Urinary bladder (tissue), 4 donors: ENCODE measurements around the gene SCAPER. TPM values are rescaled to one million over a fixed set of nuclear protein-coding genes. Genes with fewer than 3 reads are reported as not detected.

Source experiments
- DNase-seq: peaks from one replicate; pipeline ENCODE4 v3.0.0-alpha.2; 2015; ENCODE audit errors: extremely low spot score
- H3K27ac ChIP-seq: one replicate; pipeline ENCODE4 v1.5.1; 2013; ENCODE audit warnings: low read depth, mild to moderate bottlenecking, moderate library complexity
- H3K36me3 ChIP-seq: one replicate; pipeline ENCODE4 v1.6.1; 2013; ENCODE audit warnings: mild to moderate bottlenecking, moderate library complexity; ENCODE audit not compliant: insufficient read depth
- H3K4me1 ChIP-seq: one replicate; pipeline ENCODE4 v1.6.1; 2013; ENCODE audit warnings: mild to moderate bottlenecking, moderate library complexity; ENCODE audit not compliant: insufficient read depth
- H3K4me3 ChIP-seq: one replicate; pipeline ENCODE4 v1.5.1; 2013; ENCODE audit warnings: low read depth, low read length
- WGBS: extraction: QIAGEN DNeasy Blood & Tissue Kit; methylation state at CpG from one replicate; pipeline ENCODE4 v1.1.7; 2013; 5-methylcytosine and 5-hydroxymethylcytosine counted together
- polyA plus RNA-seq: library from polyadenylated mRNA; stranded (reverse); fragments of 200-250 nt; gene quantifications from one replicate; pipeline ENCODE4 v1.2.3, GENCODE V29; 2013
- total RNA-seq: library from RNA; depleted of rRNA; stranded (reverse); fragments of >200 nt; gene quantifications from one replicate; pipeline ENCODE4 v1.2.3, GENCODE V29; 2014
- donor health status: healthy with polysubstance abuse.
- donor health status: healthy.

The SCAPER gene
- total and polyA plus RNA-seq, 2 donors = 15.1 to 38.3 TPM

DNA sequence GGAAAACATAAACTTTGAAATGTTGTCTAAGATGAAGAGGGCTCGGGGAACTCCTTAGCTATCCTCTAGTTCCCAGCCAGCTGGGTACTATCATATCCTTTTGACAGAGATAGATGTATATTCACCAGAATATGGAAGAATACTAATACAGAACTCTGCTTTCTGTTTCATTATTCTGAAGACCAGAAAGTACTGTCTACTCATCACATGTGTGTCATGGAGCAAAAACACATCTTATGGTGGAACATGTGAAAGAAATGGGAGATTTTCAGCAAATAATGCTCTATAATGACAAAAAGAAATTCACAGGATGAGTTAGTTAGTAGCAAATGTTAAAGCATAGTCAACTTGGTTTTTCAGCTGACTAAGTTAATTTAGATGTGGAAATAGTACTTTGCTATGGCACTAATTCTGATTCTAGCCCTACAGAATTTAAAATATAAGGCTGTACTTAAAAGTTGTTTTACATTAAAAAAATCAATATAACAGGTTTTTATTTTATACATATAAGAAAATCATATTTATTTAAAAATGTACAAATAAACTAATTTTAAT, 552.0 kb downstream of the SCAPER start:
- DNase-seq = no peak
- H3K4me1 ChIP-seq = no peaks in the 10 kb centered on the region
- no peak overlapping the region for H3K27ac ChIP-seq
- 98% methylated on average over 1 of the region's 1 CpG for WGBS
- no peaks in the 10 kb centered on the region for H3K36me3 ChIP-seq
- H3K4me3 ChIP-seq = no peak overlapping the region

DNA sequence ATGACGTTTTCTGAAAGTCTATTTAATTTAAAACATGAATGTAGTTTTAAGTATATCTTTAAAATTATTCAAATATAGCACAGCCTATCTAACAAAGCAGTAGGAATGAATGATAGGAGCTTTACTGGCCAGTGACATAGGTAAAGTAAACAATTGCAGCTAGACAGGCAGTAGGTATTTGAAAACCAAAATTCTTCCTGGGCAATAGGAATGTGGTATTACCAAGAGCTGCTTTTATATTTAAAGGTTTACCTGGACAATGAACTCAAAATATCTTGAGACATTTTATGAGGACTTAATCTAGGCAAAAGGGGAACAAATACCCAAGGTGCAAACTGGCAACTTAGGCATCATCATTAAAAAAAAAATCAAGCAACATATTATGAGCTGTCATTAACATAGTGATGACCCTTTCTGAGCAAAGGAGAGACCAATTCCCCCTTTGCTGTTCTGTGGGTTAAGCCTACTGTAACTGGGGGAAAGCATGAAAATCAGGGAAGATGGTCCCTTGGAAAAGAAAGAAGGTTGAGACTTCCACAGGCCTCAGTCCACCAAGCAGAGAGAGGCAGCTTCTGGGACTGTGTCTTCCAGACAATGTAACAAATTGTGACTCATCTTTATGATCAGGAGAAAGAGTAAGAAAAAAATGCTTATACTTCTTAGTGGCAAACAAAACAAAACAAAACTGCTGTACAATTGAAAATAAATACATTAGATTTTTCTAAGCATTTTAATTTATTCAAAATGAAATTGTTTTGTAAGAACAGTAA, 555.7 kb downstream of the SCAPER start:
- Histone ChIP-seq H3K36me3 (no peaks in the 10 kb centered on the region), H3K4me1 (no peaks in the 10 kb centered on the region), H3K27ac (no peak overlapping the region), H3K4me3 (no peak overlapping the region)
- WGBS = 94% methylated on average over 1 of the region's 1 CpG
- DNase-seq = no peak

DNA sequence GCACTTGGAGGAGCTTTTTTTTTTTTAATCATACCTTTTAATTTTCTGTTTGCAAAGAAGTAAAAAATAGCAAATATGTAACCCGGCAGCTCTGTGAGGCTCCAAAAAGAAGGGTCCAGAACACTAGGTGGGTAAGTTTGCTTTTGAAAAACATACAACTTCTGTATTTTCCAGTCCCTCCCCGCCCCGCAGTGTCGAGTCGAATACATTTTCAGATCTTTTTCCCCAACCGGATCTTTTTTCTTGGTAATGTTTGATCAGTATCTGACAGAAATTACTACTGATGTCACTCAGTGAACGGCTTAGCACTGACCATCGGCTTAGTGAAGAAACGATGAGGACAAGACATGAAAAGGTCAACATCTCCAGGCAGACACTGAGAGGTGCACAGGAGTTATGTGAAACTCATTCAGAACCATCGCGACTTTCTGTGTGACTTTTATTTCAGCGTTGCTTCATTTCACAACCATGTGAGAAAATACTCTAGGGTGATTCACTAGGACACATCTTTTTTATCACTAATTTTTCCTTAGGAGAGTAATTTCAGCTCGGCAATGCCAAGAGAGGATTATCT, 557.6 kb downstream of the SCAPER start:
- Histone ChIP-seq H3K36me3 (no peaks in the 10 kb centered on the region), H3K4me1 (peaks cover 3% of the 10 kb centered on the region), H3K27ac (no peak overlapping the region), H3K4me3 (peak overlapping the region; percentile 44)
- no peak for DNase-seq
- 83% methylated on average over 13 of the region's 13 CpGs for WGBS

DNA sequence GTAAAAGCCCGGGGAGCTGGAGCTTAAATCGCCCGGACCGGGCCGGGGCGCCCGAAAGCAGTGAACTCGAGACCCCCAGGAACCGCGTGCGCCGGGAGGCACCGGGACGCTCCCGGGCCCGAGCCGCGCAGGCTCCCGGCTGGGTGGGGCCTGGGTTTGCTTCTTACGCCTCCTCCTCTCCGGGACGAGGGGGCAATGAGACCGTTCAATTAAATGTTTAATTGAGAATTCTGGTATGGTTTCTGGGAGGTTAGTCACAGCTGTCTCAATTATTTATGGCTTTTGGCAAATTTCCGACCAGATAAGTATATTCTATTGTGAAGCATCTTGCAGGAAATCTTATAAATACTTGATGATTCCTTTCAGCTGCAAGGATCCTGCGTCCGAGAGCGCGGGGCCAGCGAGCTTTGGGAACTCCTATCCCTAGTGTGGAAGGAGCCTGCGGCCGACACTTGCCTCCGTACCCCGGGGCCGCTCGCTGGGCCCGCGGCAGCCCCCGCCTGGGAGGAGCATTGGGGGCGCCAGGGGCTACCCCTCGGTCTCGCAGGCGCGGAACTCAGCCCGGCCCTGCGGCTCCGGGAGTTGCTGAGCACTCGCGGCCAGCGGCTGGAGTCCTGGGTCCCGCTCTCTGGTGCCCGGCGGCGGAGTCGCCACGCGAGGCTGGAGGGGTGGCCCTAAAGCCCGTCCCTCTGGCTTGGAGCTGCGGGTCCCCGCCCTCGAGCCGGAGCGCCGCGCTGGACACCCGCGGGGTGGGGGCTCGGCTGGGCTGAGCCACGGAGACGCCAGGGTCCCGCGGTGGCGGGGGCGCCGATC, 558.3 kb downstream of the SCAPER start:
- peaks cover 4% of the 10 kb centered on the region for H3K4me1 ChIP-seq
- DNase-seq = no peak
- H3K27ac ChIP-seq = no peak overlapping the region
- no peaks in the 10 kb centered on the region for H3K36me3 ChIP-seq
- peak overlapping the region; percentile 44 for H3K4me3 ChIP-seq
- WGBS = 5% methylated on average over 74 of the region's 74 CpGs

DNA sequence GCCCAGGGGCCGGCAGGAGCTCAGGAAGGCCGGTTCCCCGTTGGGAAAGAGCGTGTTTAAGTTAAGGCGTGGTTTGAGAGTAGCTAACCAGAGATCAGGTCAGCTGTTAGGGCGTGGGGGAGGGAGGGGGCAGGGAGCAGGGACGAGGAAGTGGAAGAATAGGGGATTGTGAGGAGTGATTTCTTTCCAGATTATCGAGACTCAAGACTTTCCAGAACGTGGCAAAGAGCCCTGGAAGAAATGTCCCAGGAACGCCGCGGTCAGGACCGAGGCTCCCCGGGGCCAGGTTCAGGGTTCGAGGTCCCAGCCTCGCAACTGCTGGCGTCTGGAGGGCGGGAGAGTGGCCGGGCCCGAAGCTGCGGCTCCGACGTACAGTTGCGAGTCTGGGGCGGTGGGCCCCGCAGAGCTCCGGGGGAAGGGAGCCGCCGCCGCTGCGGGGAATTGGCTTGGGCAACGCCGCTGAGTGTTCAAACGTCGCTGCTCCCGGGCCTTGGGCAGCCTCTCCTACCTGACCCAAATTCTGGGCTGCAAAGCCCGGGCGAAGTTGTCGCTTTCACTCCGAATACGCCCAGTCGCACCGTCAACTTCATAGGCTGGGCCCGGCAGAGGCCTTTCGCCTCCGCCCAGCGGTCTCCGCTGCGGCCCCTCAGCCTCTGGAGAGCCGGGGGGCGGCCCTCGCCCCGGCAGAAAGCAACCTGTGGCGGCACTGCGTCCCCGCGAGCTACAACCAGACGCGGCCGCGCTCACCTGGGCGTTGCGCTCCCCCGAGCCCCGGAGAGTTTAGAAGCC, 559.1 kb downstream of the SCAPER start:
- Histone ChIP-seq H3K4me3 (peak overlapping the region; percentile 44), H3K36me3 (no peaks in the 10 kb centered on the region), H3K27ac (no peak overlapping the region), H3K4me1 (peaks cover 4% of the 10 kb centered on the region)
- WGBS = 3% methylated on average over 65 of the region's 65 CpGs
- no peak for DNase-seq

DNA sequence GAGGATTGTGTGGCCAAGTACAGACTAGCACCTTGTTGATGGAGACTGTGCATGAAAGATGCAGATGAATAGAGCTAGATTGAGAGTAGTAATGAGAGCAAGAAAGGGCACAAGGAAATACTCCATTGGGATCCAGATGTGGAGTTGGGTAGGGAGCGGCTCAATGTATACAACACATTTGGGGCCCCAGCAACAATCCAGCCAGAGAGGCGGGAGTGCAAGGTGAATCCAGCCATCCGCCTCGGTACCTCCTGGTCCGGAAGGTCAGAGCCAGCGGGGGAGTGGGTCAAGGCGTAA, 559.6 kb downstream of the SCAPER start:
- Histone ChIP-seq H3K4me3 (no peak overlapping the region), H3K36me3 (no peaks in the 10 kb centered on the region), H3K27ac (no peak overlapping the region), H3K4me1 (peaks cover 4% of the 10 kb centered on the region)
- no peak for DNase-seq
- WGBS = 24% methylated on average over 7 of the region's 7 CpGs

DNA sequence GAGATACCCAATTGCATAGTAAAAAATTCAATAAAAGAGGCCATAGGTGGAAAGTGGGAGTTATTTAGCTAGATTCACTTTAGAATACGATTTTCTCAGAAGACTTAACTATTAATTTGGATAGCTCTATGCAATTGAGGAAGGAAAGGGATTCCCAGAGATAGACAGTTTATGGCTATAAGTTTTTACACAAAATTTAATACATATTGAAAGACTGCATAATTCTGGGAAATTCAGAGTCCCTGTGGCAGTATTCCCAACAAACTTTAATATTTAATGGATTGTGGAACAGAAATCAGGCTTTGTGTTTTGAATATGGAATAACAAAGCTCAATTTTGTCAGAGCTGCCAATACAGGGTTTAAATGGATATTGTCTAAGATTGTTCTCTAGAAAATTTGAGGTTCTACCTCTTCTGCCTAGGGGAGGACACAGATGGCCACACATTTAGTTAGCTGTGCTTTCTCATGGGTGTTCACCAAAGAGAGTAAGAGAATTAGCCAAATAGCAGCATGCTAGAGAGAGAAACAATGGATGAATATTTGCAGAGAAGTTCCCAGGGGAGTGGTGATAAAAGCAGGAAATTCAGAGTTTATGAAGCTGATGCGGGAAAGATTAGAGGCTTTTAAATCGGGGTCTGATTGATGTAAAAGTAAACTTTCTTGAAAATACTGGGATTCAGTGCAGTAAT, 560.1 kb downstream of the SCAPER start:
- peaks cover 4% of the 10 kb centered on the region for H3K4me1 ChIP-seq
- H3K27ac ChIP-seq = no peak overlapping the region
- WGBS = 30% methylated on average over 3 of the region's 3 CpGs
- no peak for DNase-seq
- H3K4me3 ChIP-seq = no peak overlapping the region
- H3K36me3 ChIP-seq = no peaks in the 10 kb centered on the region

DNA sequence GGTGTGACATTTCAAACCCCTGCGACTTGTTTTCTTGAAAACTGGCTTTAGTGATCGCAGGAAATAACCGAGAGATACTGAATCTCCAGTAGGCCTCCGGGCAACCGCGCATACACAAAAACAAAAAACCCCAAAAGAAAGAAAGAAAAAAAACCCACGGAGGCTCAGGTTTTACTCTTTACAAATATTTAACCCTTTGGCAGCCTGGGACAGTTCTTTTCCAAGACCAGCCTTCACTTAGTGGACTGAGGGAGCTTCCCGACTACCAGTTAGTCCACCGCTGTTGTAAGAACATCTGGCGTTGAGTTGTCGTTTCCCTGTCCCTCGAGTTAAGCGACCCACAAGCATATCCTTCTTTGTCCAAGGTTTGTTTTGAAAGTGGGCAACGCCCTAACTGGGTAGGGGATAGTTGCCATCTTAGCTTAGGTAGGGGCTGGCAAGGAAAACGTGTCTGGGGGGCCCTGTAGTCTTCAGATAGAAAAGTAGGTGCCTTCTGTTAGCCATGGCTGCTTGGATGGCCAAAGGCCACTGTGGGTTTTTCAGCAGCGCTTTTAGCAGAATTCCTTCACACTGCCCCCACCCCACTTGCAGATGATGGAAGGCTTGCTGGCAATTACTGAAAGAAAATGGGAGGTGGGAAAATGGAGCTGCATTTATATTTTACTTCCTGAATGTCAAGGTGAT, 561.7 kb downstream of the SCAPER start:
- Histone ChIP-seq H3K36me3 (no peaks in the 10 kb centered on the region), H3K4me1 (peaks cover 4% of the 10 kb centered on the region), H3K4me3 (no peak overlapping the region), H3K27ac (no peak overlapping the region)
- WGBS = 42% methylated on average over 16 of the region's 16 CpGs
- no peak for DNase-seq

DNA sequence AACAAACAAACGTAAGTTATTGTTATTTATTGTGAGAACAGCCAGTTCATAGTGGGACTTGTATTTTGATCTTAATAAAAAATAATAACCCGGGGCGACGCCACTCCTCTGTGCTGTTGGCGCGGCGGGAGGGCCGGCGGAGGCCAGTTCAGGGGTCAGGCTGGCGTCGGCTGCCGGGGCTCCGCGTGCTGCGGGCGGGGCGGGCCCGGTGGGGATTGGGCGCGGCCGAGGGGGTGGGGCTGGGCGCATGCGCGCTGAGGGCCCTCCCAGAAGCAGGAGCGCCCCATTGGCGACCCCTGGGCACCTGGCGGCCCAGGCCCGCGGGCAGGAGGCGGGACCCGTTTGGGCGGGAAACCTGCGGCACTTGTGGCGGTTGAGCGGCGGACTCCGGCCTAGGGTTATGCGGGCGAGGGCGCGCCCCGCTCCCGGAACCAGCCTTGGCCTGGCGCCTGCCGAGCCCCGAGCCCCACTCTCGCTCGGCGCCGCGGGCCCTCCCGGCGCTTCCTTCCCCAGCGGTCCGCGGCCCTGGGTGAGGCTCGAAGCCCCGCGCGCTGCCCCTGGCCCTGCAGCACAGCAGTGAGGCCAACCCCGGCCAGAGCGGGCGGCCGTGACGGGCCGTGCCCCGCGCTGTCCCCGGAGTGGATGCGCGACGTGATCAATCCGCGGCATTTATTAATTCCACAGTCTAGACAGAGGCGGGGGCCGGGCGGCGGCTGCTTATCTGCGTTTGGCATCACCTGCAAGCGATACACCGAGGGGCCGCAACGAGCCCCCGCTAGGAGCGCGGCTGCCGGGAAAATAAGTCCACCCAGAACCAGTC, 562.5 kb downstream of the SCAPER start:
- Histone ChIP-seq H3K4me1 (peaks cover 6% of the 10 kb centered on the region), H3K27ac (no peak overlapping the region), H3K4me3 (no peak overlapping the region), H3K36me3 (no peaks in the 10 kb centered on the region)
- 13% methylated on average over 87 of the region's 87 CpGs for WGBS
- no peak for DNase-seq

DNA sequence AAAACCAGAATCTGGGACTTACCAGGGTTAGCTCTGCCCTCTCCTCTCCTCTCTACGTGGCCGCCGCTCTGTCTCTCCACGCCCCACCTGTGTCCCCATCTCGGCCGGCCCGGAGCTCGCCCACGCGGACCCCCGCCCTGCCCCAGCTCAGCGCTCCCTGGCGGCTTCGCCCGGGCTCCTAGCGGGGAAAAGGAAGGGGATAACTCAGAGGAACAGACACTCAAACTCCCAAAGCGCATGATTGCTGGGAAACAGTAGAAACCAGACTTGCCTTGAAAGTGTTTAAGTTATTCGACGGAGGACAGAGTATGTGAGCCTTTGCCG, 563.1 kb downstream of the SCAPER start:
- DNase-seq = no peak
- Histone ChIP-seq H3K36me3 (no peaks in the 10 kb centered on the region), H3K27ac (no peak overlapping the region), H3K4me3 (no peak overlapping the region), H3K4me1 (peaks cover 6% of the 10 kb centered on the region)
- WGBS = 29% methylated on average over 20 of the region's 20 CpGs

DNA sequence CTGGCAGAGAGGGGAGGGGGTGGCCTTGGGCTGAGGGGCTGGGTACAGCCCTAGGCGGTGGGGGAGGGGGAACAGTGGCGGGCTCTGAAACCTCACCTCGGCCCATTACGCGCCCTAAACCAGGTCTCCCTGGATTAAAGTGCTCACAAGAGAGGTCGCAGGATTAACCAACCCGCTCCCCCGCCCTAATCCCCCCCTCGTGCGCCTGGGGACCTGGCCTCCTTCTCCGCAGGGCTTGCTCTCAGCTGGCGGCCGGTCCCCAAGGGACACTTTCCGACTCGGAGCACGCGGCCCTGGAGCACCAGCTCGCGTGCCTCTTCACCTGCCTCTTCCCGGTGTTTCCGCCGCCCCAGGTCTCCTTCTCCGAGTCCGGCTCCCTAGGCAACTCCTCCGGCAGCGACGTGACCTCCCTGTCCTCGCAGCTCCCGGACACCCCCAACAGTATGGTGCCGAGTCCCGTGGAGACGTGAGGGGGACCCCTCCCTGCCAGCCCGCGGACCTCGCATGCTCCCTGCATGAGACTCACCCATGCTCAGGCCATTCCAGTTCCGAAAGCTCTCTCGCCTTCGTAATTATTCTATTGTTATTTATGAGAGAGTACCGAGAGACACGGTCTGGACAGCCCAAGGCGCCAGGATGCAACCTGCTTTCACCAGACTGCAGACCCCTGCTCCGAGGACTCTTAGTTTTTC, 563.6 kb downstream of the SCAPER start:
- WGBS = 24% methylated on average over 42 of the region's 42 CpGs
- peaks cover 6% of the 10 kb centered on the region for H3K4me1 ChIP-seq
- H3K36me3 ChIP-seq = no peaks in the 10 kb centered on the region
- no peak overlapping the region for H3K27ac ChIP-seq
- H3K4me3 ChIP-seq = no peak overlapping the region
- DNase-seq = no peak
